Activated naive CD8-positive, alpha-beta T cell treated with anti-CD3 and anti-CD28 coated beads, Interleukin-2, amount 10 ng/mL, durations not matched to agents 7 days and 5 days (primary cell): ENCODE results near the gene NAMPT. TPM values are rescaled to one million over a fixed set of nuclear protein-coding genes. Genes with fewer than 3 reads are reported as not detected.

Experiments used
- ATAC-seq: fragments of 150-1000 bp; cut with Tn5 transposase; one replicate; pipeline ENCODE4 v1.10.0; 2021; ENCODE audit warnings: low read depth, moderate library complexity
- POLR2A ChIA-PET: fragments of 350-600 bp; sonication (Branson Sonifier 250); formaldehyde crosslinking; loops from one replicate; lab custom pipeline; 2021; ENCODE audit warnings: antibody characterized with exemption; lab: Charles Lee
- DNase-seq: peaks from one replicate; pipeline ENCODE4 v3.0.0; 2021
- H3K27ac Mint-ChIP-seq: one replicate; pipeline ENCODE4 v1.8.0; 2022; ENCODE audit warnings: mild to moderate bottlenecking, mixed read lengths
- H3K27me3 Mint-ChIP-seq: one replicate; pipeline ENCODE4 v1.8.0; 2022; ENCODE audit warnings: mild to moderate bottlenecking, moderate library complexity, mixed read lengths
- H3K36me3 Mint-ChIP-seq: one replicate; pipeline ENCODE4 v1.8.0; 2021; ENCODE audit warnings: mild to moderate bottlenecking, mixed read lengths
- H3K4me1 Mint-ChIP-seq: one replicate; pipeline ENCODE4 v1.8.0; 2021; ENCODE audit warnings: mixed read lengths
- H3K4me3 Mint-ChIP-seq: one replicate; pipeline ENCODE4 v1.8.0; 2022; ENCODE audit warnings: mild to moderate bottlenecking, moderate library complexity, mixed read lengths
- H3K9me3 Mint-ChIP-seq: one replicate; pipeline ENCODE4 v1.8.0; 2021; ENCODE audit warnings: mixed read lengths
- total RNA-seq, 2 experiments: library from RNA; stranded (reverse); gene quantifications; one replicate each; pipeline ENCODE4 v1.2.3, GENCODE V29; 2021

The NAMPT gene
- total RNA-seq, 2 experiments from 2014 or later: 63.8 to 65.7 TPM

GRCh38 chr7:106254525-106255116 is 30.2 kb downstream of the NAMPT start:
- ATAC-seq: no peak
- POLR2A ChIA-PET: no interaction called here
- peaks cover 1% of the 10 kb centered on the region for H3K4me1 Mint-ChIP-seq
- DNase-seq: no peak
- no peak overlapping the region for H3K4me3 Mint-ChIP-seq
- peaks cover 51% of the 10 kb centered on the region for H3K36me3 Mint-ChIP-seq
- no peak overlapping the region for H3K27ac Mint-ChIP-seq
- H3K9me3 Mint-ChIP-seq: no peaks in the 10 kb centered on the region
- no peaks in the 10 kb centered on the region for H3K27me3 Mint-ChIP-seq

GRCh38 chr7:106252568-106252967 is 32.2 kb downstream of the NAMPT start:
- Mint-ChIP-seq H3K27ac (no peak overlapping the region), H3K4me1 (peaks cover 1% of the 10 kb centered on the region), H3K27me3 (no peaks in the 10 kb centered on the region), H3K4me3 (no peak overlapping the region), H3K36me3 (peaks cover 54% of the 10 kb centered on the region), H3K9me3 (no peaks in the 10 kb centered on the region)
- DNase-seq (no peak), ATAC-seq (no peak)
- POLR2A ChIA-PET: no interaction called here

GRCh38 chr7:106249488-106249887 is 35.3 kb downstream of the NAMPT start:
- peaks cover 1% of the 10 kb centered on the region for H3K4me1 Mint-ChIP-seq
- peaks cover 55% of the 10 kb centered on the region for H3K36me3 Mint-ChIP-seq
- H3K27ac Mint-ChIP-seq: no peak overlapping the region
- H3K4me3 Mint-ChIP-seq: no peak overlapping the region
- DNase-seq (no peak), ATAC-seq (no peak)
- H3K27me3 Mint-ChIP-seq: no peaks in the 10 kb centered on the region
- H3K9me3 Mint-ChIP-seq: peaks cover 8% of the 10 kb centered on the region
- POLR2A ChIA-PET: no interaction called here

- Mint-ChIP-seq H3K36me3 (peaks cover 50% of the 10 kb centered on the region), H3K27me3 (no peaks in the 10 kb centered on the region), H3K9me3 (peaks cover 8% of the 10 kb centered on the region), H3K4me3 (no peak overlapping the region), H3K27ac (no peak overlapping the region), H3K4me1 (no peaks in the 10 kb centered on the region)
- POLR2A ChIA-PET: no interaction called here
- ATAC-seq (no peak), DNase-seq (no peak)
Observed at GRCh38 chr7:106248600-106248999, 36.2 kb downstream of the NAMPT start.

GRCh38 chr7:106247841-106248240 is 36.9 kb downstream of the NAMPT start:
- Mint-ChIP-seq H3K4me3 (no peak overlapping the region), H3K36me3 (peaks cover 43% of the 10 kb centered on the region), H3K4me1 (no peaks in the 10 kb centered on the region), H3K27me3 (no peaks in the 10 kb centered on the region), H3K27ac (no peak overlapping the region), H3K9me3 (peaks cover 8% of the 10 kb centered on the region)
- POLR2A ChIA-PET: no interaction called here
- DNase-seq (no peak), ATAC-seq (no peak)

GRCh38 chr7:106246902-106247711 is 37.7 kb downstream of the NAMPT start:
- POLR2A ChIA-PET: no interaction called here
- Mint-ChIP-seq H3K4me3 (no peak overlapping the region), H3K36me3 (peaks cover 38% of the 10 kb centered on the region), H3K27ac (no peak overlapping the region), H3K27me3 (peaks cover 3% of the 10 kb centered on the region), H3K4me1 (no peaks in the 10 kb centered on the region), H3K9me3 (peaks cover 8% of the 10 kb centered on the region)
- ATAC-seq (no peak), DNase-seq (no peak)

- Mint-ChIP-seq H3K9me3 (peaks cover 8% of the 10 kb centered on the region), H3K4me3 (no peak overlapping the region), H3K4me1 (no peaks in the 10 kb centered on the region), H3K36me3 (peaks cover 19% of the 10 kb centered on the region), H3K27me3 (peaks cover 5% of the 10 kb centered on the region), H3K27ac (no peak overlapping the region)
- POLR2A ChIA-PET: no interaction called here
- no peak for ATAC-seq
- no peak for DNase-seq
Observed at GRCh38 chr7:106243893-106244292, 40.9 kb downstream of the NAMPT start.

- Mint-ChIP-seq H3K9me3 (peaks cover 1% of the 10 kb centered on the region), H3K27me3 (peaks cover 17% of the 10 kb centered on the region), H3K27ac (no peak overlapping the region), H3K4me3 (no peak overlapping the region), H3K4me1 (no peaks in the 10 kb centered on the region), H3K36me3 (no peaks in the 10 kb centered on the region)
- DNase-seq (no peak), ATAC-seq (no peak)
- POLR2A ChIA-PET: no interaction called here
Observed at GRCh38 chr7:106239406-106239805, 45.4 kb downstream of the NAMPT start.

GRCh38 chr7:106238830-106239229 is 46.0 kb downstream of the NAMPT start:
- ATAC-seq (no peak), DNase-seq (no peak)
- POLR2A ChIA-PET: no interaction called here
- H3K4me3 Mint-ChIP-seq: no peak overlapping the region
- H3K27me3 Mint-ChIP-seq: peaks cover 20% of the 10 kb centered on the region
- H3K4me1 Mint-ChIP-seq: no peaks in the 10 kb centered on the region
- no peaks in the 10 kb centered on the region for H3K36me3 Mint-ChIP-seq
- H3K9me3 Mint-ChIP-seq: peaks cover 1% of the 10 kb centered on the region
- H3K27ac Mint-ChIP-seq: no peak overlapping the region

- peaks cover 28% of the 10 kb centered on the region for H3K27me3 Mint-ChIP-seq
- DNase-seq (no peak), ATAC-seq (no peak)
- H3K27ac Mint-ChIP-seq: no peak overlapping the region
- H3K4me1 Mint-ChIP-seq: no peaks in the 10 kb centered on the region
- peaks cover 5% of the 10 kb centered on the region for H3K9me3 Mint-ChIP-seq
- H3K4me3 Mint-ChIP-seq: no peak overlapping the region
- POLR2A ChIA-PET: no interaction called here
- no peaks in the 10 kb centered on the region for H3K36me3 Mint-ChIP-seq
Observed at GRCh38 chr7:106236065-106236464, 48.7 kb downstream of the NAMPT start.

GRCh38 chr7:106234425-106234824 is 50.4 kb downstream of the NAMPT start:
- POLR2A ChIA-PET: no interaction called here
- H3K4me3 Mint-ChIP-seq: no peak overlapping the region

GRCh38 chr7:106231856-106232490 is 52.8 kb downstream of the NAMPT start:
- peaks cover 5% of the 10 kb centered on the region for H3K9me3 Mint-ChIP-seq
- peaks cover 49% of the 10 kb centered on the region for H3K27me3 Mint-ChIP-seq
- H3K4me3 Mint-ChIP-seq: no peak overlapping the region
- H3K27ac Mint-ChIP-seq: no peak overlapping the region
- ATAC-seq (no peak), DNase-seq (no peak)
- H3K4me1 Mint-ChIP-seq: peaks cover 1% of the 10 kb centered on the region
- POLR2A ChIA-PET: no interaction called here
- no peaks in the 10 kb centered on the region for H3K36me3 Mint-ChIP-seq

More at GRCh38 chr7:106234425-106234824, 50.4 kb downstream of the NAMPT start:
- Mint-ChIP-seq H3K27me3 (peaks cover 34% of the 10 kb centered on the region), H3K9me3 (peaks cover 5% of the 10 kb centered on the region), H3K4me1 (peaks cover 1% of the 10 kb centered on the region), H3K36me3 (no peaks in the 10 kb centered on the region), H3K27ac (no peak overlapping the region)
- ATAC-seq: no peak
- DNase-seq: no peak

GRCh38 chr7:106225856-106226255 is 58.9 kb downstream of the NAMPT start:
- POLR2A ChIA-PET: no interaction called here
- peaks cover 1% of the 10 kb centered on the region for H3K36me3 Mint-ChIP-seq
- H3K4me3 Mint-ChIP-seq: no peak overlapping the region
- peaks cover 19% of the 10 kb centered on the region for H3K4me1 Mint-ChIP-seq
- H3K27me3 Mint-ChIP-seq: peaks cover 44% of the 10 kb centered on the region
- no peak overlapping the region for H3K27ac Mint-ChIP-seq
- DNase-seq: no peak
- ATAC-seq: no peak
- H3K9me3 Mint-ChIP-seq: no peaks in the 10 kb centered on the region

- POLR2A ChIA-PET: no interaction called here
- Mint-ChIP-seq H3K36me3 (peaks cover 1% of the 10 kb centered on the region), H3K4me1 (peaks cover 24% of the 10 kb centered on the region), H3K27me3 (peaks cover 44% of the 10 kb centered on the region), H3K9me3 (no peaks in the 10 kb centered on the region), H3K27ac (no peak overlapping the region), H3K4me3 (no peak overlapping the region)
- ATAC-seq (no peak), DNase-seq (no peak)
Observed at GRCh38 chr7:106224797-106225196, 60.0 kb downstream of the NAMPT start.
